ENCODE results near the gene RTTN.

Gene RTTN

DNA sequence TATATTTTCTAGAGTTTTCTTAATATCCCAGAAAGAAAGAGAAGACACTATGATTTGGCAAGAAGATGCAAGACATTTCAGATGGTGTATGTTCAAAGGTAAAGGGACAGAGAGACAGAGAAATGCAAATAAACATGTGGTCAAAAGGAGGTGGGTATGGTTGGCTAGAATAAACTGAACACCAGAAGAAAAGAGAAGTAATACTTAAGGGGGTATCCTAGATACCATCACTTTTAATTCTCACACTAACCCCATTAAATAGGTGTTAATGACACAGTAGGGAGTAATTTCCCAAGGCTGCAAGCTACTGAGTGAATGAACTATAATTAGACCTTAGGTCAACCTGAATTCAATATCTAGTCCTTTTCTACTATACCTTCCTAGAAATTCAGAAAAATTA, 146.6 kb downstream of the RTTN start:
- TF ChIP-seq GATA2 (IDR thresholded peaks at IDR 0.05; ENCODE audit: low read depth, low read length) (no peak), GATA3 (IDR thresholded peaks at IDR 0.05; ENCODE audit: low read depth, low read length) (no peak)

DNA sequence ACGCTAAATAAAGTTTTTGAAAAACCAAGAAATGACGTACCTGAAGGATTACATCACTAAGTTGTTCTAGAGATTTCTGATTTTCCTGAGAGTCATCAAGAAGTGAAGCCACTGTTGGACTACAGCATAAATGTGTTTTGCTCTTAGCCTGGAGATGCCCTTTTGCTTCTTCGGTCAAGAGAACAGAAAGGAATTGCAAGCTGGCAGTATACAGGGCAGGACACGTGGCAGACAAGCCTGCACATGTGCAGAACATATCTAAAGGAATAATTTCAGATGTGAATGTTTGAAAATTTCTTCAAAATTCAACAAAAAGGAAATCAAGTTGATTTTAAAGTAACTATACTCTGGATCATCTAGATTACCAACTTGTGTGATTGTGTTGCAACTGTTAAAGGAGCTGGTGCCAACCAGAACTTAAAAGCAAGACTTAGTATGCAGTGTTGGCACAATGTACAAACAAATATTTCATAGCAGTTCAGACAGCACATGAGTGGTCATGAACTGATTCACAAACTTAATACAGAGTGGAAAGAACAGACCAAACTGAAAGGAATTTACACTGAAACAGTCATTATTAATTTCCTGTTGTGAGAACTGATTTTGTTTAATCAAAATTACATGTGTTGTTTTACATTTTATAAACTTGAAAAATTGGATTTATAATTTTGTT, 157.4 kb downstream of the RTTN start:
- no peak for TF ChIP-seq GATA2 (IDR thresholded peaks at IDR 0.05; ENCODE audit: low read depth, low read length)
- TF ChIP-seq GATA3 (IDR thresholded peaks at IDR 0.05; ENCODE audit: low read depth, low read length) = no peak

DNA sequence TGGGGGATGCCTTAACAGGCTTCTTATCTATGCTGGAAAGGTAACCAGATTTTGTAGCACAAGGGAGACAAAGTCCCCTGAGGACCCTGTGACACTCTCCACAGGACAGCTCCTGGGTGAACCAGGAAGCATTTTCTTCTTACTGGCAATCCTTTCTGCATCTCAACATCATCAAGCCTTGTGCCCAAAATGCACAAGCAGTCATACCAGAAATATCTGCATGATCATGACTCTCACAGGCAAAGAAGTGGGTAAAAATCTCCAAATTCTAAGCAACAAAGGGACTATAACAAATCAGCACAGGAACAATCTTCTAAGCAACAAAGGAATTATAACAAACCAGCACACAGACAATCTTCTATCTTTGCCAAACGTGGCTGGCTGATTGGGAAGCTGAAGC, 158.7 kb downstream of the RTTN start:
- TF ChIP-seq GATA2 (IDR thresholded peaks at IDR 0.05; ENCODE audit: low read depth, low read length) (no peak), GATA3 (IDR thresholded peaks at IDR 0.05; ENCODE audit: low read depth, low read length) (no peak)

DNA sequence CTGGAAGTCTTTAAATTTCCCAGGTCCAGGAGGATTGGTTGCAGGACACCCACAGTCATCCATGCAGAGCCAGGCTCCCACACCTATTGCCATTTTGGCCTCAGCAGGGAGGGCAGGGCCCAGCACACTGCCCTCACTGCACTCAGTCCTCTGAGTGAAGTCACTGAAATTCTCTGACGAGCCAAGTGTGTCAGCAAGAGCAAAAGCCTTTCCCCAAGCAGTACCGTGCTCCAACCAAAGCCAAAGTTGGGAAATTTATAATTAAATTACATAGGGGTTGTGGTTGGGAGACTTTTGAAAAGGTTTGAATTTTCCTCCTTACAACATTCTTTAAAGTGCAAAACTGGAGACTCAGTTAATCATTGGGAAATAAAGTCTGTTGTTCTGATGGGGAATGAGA, 159.3 kb downstream of the RTTN start:
- TF ChIP-seq GATA2 (IDR thresholded peaks at IDR 0.05; ENCODE audit: low read depth, low read length) (no peak), GATA3 (IDR thresholded peaks at IDR 0.05; ENCODE audit: low read depth, low read length) (no peak)

DNA sequence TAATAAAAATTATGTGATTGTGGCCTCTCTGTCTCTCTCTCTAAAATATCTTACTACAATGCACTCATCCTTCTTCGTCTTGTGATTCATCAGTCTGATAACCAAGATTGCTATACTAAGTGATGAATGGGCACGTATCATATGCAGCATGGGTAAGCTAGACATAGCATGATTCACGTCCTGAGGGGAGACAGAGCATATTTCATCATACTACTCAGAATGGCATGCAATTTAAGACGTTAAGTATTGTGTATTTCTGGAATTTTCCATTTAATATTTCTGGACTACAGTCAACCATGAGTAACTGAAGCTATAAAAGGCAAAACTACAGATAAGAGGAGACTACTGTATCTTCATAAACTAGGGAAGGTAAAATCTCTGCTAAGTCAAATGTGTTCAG, 160.9 kb downstream of the RTTN start:
- TF ChIP-seq GATA3 (IDR thresholded peaks at IDR 0.05; ENCODE audit: low read depth, low read length) (no peak), GATA2 (IDR thresholded peaks at IDR 0.05; ENCODE audit: low read depth, low read length) (no peak)

DNA sequence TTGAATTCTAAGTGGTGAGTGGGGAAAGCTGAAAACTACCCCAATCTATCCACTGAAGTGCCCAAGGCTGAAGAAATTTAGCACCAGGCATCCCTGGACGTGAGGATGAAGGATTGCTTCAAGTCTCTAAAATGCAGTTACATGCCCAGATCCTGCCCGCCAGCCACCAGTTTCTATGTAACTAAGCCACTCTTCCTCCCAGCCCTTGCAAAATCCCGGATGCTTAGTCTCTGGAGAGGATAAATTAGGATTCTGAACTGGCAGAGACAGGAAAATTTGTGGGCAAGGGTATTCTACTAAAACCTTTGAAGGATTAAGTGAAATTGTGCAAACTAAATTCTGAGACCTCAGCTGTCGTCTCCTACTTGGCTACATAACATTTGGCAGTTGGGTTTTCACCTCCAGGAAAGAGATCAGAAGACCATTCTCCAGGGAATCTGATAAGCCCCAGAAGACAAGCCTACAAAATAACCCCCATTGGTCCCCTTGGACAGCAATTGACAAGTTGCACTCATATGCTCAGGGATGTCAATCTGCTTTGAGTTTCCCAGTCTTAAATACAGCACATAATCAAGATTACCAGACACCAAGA, 163.9 kb downstream of the RTTN start:
- TF ChIP-seq GATA3 (IDR thresholded peaks at IDR 0.05; ENCODE audit: low read depth, low read length) (no peak), GATA2 (IDR thresholded peaks at IDR 0.05; ENCODE audit: low read depth, low read length) (no peak)

DNA sequence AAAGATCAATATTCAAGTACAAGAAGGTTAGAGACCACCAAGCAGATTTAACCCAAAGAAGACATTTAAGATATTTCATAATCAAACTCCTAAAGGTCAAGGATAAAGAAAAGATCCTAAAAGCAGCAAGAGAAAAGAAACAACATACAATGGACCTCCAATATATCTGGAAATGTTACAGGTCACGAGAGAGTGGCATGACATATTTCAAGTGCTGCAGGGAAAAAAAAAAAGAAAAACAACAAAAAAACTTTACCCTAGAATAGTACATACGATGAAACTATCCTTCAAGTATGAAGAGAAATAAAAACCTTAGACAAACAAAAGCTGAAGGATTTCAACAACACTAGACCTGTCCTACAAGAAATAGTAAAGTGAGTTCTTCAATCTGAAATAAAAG, 166.3 kb downstream of the RTTN start:
- TF ChIP-seq GATA2 (IDR thresholded peaks at IDR 0.05; ENCODE audit: low read depth, low read length) (no peak), GATA3 (IDR thresholded peaks at IDR 0.05; ENCODE audit: low read depth, low read length) (no peak)

DNA sequence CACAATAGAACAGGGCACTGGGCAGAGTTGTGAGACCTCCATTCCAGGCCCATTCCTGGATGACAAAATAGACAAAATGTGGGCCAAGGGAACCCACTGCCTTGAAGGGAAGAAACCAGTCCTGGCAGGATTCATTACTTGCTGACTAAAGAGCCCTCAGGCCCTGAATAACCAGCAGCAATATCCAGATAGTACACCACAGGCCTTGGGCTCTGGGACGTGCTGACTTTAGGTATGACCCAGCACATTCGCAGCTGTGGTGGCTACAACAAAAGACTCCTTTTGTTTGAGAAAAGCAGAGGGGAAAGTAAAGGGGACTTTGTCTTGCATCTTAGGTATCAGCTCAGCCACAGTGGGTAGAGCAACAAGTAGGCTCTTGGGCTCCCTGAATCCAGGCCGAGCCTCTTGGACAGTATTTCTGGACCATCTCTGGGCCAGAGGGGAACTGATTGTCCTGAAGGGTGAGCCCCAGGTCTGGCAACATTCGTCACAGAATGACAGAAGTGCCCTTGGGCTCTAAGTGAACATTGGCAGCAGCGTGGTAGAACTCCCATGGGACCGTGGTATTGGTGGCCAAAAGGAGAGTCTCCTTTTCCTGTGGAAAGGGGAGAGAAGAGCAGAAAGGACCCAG, 167.9 kb downstream of the RTTN start:
- TF ChIP-seq GATA3 (IDR thresholded peaks at IDR 0.05; ENCODE audit: low read depth, low read length) (no peak), GATA2 (IDR thresholded peaks at IDR 0.05; ENCODE audit: low read depth, low read length) (no peak)

DNA sequence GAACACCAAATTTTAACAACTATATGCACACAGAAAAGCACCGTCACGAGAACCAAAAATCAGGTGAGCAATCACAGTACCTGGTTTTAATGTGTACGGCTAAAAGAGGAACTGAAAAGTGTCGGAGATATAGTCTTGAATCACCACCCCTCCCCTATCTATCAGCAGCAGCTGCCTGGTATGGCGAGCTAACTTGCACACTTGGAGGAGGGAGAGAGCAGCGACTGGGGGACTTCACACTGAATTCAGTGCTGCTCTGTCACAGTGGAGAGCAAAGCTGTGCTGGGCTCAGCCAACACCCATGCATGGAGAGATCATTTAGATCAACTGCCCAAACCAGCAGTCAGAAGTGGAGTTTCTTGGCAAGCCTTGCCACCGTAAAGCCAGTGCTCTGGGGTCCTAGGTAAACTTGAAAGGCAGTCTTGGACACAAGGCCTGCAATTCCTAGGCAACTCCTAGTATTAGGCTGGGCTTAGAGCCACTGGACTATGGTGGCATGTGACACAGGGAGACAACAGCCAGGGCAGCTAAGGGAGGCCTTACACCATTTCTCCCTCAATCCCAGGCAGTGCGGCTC, 168.6 kb downstream of the RTTN start:
- no peak for TF ChIP-seq GATA3 (IDR thresholded peaks at IDR 0.05; ENCODE audit: low read depth, low read length)
- TF ChIP-seq GATA2 (IDR thresholded peaks at IDR 0.05; ENCODE audit: low read depth, low read length) = no peak

DNA sequence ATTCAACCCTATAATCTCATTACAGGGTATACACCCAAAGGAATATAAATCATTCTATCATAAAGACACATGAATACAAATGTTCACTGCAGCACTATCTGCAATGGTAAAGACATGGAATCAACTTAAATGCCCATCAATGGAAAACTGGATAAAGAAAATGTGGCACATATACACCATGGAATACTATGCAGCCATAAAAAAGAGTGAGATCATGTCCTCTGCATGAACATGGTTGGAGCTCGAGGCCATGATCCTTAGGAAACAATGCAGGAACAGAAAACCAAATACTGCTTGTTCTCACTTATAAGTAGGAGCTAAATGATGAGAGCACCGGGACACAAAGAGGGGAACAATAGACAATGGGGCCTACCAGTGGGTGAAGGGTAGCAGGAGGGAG, 169.3 kb downstream of the RTTN start:
- TF ChIP-seq GATA2 (IDR thresholded peaks at IDR 0.05; ENCODE audit: low read depth, low read length) (no peak), GATA3 (IDR thresholded peaks at IDR 0.05; ENCODE audit: low read depth, low read length) (no peak)

DNA sequence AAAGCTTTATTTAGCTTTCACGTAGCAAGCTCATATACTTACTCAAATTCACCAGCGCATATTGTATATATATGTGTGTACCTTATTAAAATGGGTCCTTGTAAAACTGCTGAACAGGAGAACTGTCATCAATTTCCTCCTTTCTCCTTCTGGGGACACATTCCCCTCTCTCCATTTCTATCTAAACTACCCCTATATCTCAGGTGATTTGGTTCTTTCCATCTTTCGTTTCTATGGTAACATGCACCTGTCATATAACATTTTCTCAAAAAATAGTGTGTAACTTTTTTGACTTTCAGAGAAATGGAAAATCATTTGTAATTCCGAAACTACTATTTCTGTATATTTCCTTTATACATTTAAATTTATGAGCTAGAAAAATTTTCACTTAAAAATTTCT, 174.3 kb downstream of the RTTN start:
- TF ChIP-seq GATA2 (IDR thresholded peaks at IDR 0.05; ENCODE audit: low read depth, low read length) (no peak), GATA3 (IDR thresholded peaks at IDR 0.05; ENCODE audit: low read depth, low read length) (no peak)

DNA sequence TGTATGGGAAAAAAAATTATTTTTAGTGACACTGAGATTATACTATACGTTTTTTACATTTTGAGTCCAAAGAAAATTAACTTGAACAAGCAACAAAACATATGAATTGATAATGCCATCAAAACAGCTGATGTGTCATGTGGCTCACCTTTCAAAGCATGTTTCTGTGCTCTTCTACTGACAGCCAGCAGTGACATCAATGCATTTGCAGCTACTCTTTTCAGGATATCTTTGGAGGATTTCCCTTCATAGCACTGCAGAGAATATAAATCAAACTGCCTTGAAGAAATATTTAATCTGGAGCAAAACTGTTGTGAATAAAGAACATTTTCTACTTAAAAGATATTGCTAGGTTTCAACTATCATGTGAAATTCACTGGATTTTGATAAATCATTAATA, 174.8 kb downstream of the RTTN start:
- TF ChIP-seq GATA2 (IDR thresholded peaks at IDR 0.05; ENCODE audit: low read depth, low read length) (no peak), GATA3 (IDR thresholded peaks at IDR 0.05; ENCODE audit: low read depth, low read length) (no peak)

DNA sequence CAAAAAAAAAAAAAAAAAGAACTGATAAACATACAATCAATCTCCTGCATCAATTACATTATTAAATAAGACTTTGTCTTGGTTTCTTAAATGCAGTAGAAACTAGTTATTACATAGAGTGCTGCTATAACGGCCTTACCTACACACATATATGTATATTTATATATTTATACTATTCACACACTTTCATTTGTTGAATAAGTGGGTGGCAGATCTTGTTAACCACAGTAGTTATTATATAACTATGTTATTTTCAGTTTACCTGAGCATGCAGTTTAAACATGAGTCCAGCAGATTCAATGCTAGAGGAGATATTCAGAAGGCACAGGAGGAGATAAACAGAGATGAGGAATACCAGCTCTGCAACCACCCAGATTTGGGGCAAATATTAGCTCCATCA, 176.3 kb downstream of the RTTN start:
- TF ChIP-seq GATA2 (IDR thresholded peaks at IDR 0.05; ENCODE audit: low read depth, low read length) (no peak), GATA3 (IDR thresholded peaks at IDR 0.05; ENCODE audit: low read depth, low read length) (no peak)

DNA sequence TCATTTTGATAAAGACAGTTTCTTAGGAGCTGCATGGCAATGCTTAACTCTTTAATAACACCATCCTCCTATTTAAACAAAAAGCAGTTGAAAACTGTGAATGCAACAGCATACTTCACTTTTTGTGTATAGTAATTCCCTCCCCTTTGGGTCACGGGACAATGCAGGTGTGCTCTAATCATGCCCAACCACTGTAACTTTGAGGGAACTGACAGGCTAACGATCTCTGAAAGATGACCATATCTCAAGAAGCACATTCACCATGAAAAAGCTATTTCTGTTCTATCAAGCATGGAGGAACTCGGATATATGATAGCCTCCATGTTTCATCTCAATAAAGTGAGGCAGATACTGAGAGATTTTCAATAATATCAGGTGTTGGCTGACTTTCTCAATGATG, 176.8 kb downstream of the RTTN start:
- no peak for TF ChIP-seq GATA3 (IDR thresholded peaks at IDR 0.05; ENCODE audit: low read depth, low read length)
- no peak for TF ChIP-seq GATA2 (IDR thresholded peaks at IDR 0.05; ENCODE audit: low read depth, low read length)

DNA sequence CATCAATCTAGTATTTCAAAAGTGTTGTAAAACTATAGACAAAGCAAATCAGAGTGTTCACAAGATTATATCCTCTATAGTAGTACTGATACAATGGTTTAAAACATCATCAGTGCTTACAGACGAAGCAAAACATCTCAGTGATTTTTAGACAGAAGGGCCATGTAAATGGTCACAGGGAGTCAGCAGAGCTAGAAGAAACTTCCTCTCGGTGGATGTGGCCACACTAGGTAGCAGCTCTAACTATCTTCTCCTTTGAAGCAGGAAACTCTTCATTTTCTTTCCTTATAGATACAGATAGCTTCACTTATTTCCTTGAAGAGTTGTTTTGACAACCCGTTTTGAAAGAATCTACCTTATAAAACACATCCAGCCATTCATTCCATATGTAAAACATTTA, 177.4 kb downstream of the RTTN start:
- TF ChIP-seq GATA3 (IDR thresholded peaks at IDR 0.05; ENCODE audit: low read depth, low read length) (no peak), GATA2 (IDR thresholded peaks at IDR 0.05; ENCODE audit: low read depth, low read length) (no peak)
